Measurements from ENCODE around the gene TRAP1. TPM values are rescaled to one million over a fixed set of nuclear protein-coding genes. Genes with fewer than 3 reads are reported as not detected.

The TRAP1 gene
- total RNA-seq, 1 experiment from 2014 or later = 416 TPM

DNA sequence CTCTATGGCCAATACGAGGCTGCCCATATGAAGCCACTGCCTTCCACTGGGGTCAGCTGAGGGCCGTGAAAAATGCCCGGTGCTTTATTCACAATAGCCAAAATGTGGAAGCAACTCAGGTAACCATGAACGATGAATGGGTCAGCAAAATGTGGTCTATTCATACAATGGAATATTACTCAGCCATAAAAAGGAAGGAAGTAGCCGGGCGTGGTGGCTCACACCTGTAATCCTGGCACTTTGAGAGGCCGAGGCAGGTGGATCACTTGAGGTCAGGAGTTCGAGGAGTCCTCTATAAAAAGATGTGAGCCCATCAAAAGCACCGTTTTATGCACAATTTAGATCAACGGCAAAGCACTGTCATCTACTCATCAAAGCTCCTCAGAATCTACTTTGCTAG is 5.2 kb upstream of the TRAP1 start:
- Histone ChIP-seq H3K36me3 (ENCODE audit: control insufficient read depth in 1 of 2, insufficient read depth in 2 of 2, low read length in 2 of 2) (peaks cover under 1 to 3% of the 10 kb centered on the region in 2 experiments; a peak in 2 of 4 replicates), H3K4me3 (replicated peaks in 1 of 2; ENCODE audit: low read depth in 1 of 2, low read length in 2 of 2) (no peak overlapping the region), H3K4me1 (ENCODE audit: control insufficient read depth in 1 of 2, insufficient read depth in 2 of 2, low read length in 2 of 2) (peaks cover 4 to 11% of the 10 kb centered on the region in 2 experiments; a peak in 3 of 4 replicates), H3K27ac (ENCODE audit: low read depth, low read length) (no peak overlapping the region), H2AFZ (ENCODE audit: low read depth, low read length, poor library complexity, severe bottlenecking) (no peak overlapping the region), H4K20me1 (ENCODE audit: insufficient read depth) (no peaks in the 10 kb centered on the region), H3K9me3 (ENCODE audit: control insufficient read depth in 1 of 2, insufficient read depth in 1 of 2, low read depth in 1 of 2, low read length in 2 of 2) (no peaks in the 10 kb centered on the region), H3K9me2 (ENCODE audit: insufficient read depth) (no peaks in the 10 kb centered on the region), H3K79me2 (ENCODE audit: insufficient read depth, low read length) (no peaks in the 10 kb centered on the region; the same call in 1 of the 2 replicates), H3K4me2 (ENCODE audit: low read length) (no peak overlapping the region), H3K27me3 (ENCODE audit: insufficient read depth, low read length) (no peaks in the 10 kb centered on the region), H3K9ac (ENCODE audit: low read length) (no peak overlapping the region)
- BruUV-seq (replicated peaks) = no TSS peak
- intact Hi-C loops (cut with micrococcal nuclease) = no loop called here
- RAD21 ChIA-PET (ENCODE audit: low non-redundant PET in 1 of 2, low total read pairs in 2 of 2, uncharacterized antibody in 2 of 2, unreplicated experiment in 2 of 2) = no interaction called here
- POLR2A ChIA-PET = no interaction called here
- DNase-seq (ENCODE audit: low read depth, low spot score) (no peak), ATAC-seq (no peak)
- CTCF ChIA-PET = no interaction called here
- TF ChIP-seq TCF7L2 (IDR thresholded peaks at IDR 0.05; ENCODE audit: borderline replicate concordance, extremely low read depth, insufficient read depth, insufficient read length) (no peak), JUND (IDR thresholded peaks at IDR 0.05) (no peak), ZNF274 (IDR thresholded peaks at IDR 0.05; ENCODE audit: low read depth, low read length) (no peak), FOSL1 (IDR thresholded peaks at IDR 0.05; ENCODE audit: low read depth) (no peak), EZH2phosphoT487 (IDR thresholded peaks at IDR 0.05; ENCODE audit: borderline replicate concordance) (no peak), REST (IDR thresholded peaks at IDR 0.05; ENCODE audit: low read depth) (no peak), YY1 (IDR thresholded peaks at IDR 0.05; ENCODE audit: extremely low read depth, insufficient replicate concordance, low read depth, low read length) (no peak), CTCF (IDR thresholded peaks at IDR 0.05 in 2 of 3, conservative IDR thresholded peaks at IDR 0.05 in 1 of 3; ENCODE audit: borderline replicate concordance in 1 of 3, insufficient read depth in 1 of 3, low read depth in 2 of 3, low read length in 2 of 3) (no peak), SRF (IDR thresholded peaks at IDR 0.05; ENCODE audit: low read depth) (no peak), SIN3A (IDR thresholded peaks at IDR 0.05; ENCODE audit: low read depth) (no peak), MAX (IDR thresholded peaks at IDR 0.05) (no peak), EGR1 (IDR thresholded peaks at IDR 0.05; ENCODE audit: low read depth) (no peak), RAD21 (IDR thresholded peaks at IDR 0.05; ENCODE audit: low read depth) (no peak), ZFX (IDR thresholded peaks at IDR 0.05) (no peak), SP1 (IDR thresholded peaks at IDR 0.05; ENCODE audit: low read depth) (no peak), ELF1 (IDR thresholded peaks at IDR 0.05; ENCODE audit: borderline replicate concordance, low read depth) (no peak), CEBPB (IDR thresholded peaks at IDR 0.05; ENCODE audit: low read depth) (no peak)
- TF ChIP-seq, protein P1, sequence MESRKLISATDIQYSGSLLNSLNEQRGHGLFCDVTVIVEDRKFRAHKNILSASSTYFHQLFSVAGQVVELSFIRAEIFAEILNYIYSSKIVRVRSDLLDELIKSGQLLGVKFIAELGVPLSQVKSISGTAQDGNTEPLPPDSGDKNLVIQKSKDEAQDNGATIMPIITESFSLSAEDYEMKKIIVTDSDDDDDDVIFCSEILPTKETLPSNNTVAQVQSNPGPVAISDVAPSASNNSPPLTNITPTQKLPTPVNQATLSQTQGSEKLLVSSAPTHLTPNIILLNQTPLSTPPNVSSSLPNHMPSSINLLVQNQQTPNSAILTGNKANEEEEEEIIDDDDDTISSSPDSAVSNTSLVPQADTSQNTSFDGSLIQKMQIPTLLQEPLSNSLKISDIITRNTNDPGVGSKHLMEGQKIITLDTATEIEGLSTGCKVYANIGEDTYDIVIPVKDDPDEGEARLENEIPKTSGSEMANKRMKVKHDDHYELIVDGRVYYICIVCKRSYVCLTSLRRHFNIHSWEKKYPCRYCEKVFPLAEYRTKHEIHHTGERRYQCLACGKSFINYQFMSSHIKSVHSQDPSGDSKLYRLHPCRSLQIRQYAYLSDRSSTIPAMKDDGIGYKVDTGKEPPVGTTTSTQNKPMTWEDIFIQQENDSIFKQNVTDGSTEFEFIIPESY (IDR thresholded peaks at IDR 0.05; ENCODE audit: extremely low read depth, insufficient replicate concordance, low read length) = no peak
- TF ChIP-seq, protein P2, sequence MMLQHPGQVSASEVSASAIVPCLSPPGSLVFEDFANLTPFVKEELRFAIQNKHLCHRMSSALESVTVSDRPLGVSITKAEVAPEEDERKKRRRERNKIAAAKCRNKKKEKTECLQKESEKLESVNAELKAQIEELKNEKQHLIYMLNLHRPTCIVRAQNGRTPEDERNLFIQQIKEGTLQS (IDR thresholded peaks at IDR 0.05) = no peak
